ES-I3 (cell line): ENCODE measurements around the gene CACNA1C.

Source experiments
- H3K36me3 ChIP-seq: 2 replicates; pipeline ENCODE4 v1.6.1; 2013; ENCODE audit warnings: mild to moderate bottlenecking, low read length, control low read depth, moderate library complexity; ENCODE audit not compliant: insufficient read depth
- H3K4me1 ChIP-seq: 2 replicates; pipeline ENCODE4 v1.6.1; 2013; ENCODE audit warnings: mild to moderate bottlenecking, control low read depth, low read length; ENCODE audit not compliant: insufficient read depth
- H3K9ac ChIP-seq: 2 replicates; pipeline ENCODE4 v1.6.1; 2013; ENCODE audit warnings: low read depth, mild to moderate bottlenecking, low read length, moderate library complexity
- H3K9me3 ChIP-seq: 2 replicates; pipeline ENCODE4 v1.6.1; 2013; ENCODE audit warnings: mild to moderate bottlenecking, low read length, moderate library complexity; ENCODE audit not compliant: control insufficient read depth, insufficient read depth

The CACNA1C gene

DNA sequence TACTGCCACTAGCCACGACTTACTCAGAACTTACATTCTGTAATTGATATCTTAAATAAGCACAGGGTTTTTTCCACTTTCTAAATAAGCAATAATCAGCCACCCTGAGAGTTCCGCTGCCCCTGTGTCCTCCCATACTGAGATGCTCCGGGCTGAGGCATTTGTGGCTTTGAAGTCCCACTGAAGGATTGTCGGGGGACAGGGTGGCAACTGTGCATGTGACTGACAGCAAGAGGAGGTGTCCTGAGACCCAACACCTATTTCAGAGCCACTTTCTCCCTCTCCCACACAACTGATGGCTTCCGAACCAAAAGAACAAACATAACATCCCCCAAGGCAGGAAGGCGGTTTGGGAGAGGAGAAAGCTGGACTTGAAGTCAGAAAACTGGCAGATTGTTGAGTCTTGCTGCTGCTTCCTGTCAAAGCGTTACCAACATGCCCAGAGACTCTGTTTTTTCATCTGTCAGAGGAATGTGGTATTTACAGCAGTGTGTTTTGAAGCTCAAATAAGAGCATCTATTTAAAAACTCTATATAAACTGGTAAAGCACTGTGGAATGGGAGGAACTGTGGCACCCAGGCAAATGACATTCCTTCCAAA, 584.1 kb downstream of the CACNA1C start:
- Histone ChIP-seq H3K9me3 (no peaks in the 10 kb centered on the region), H3K36me3 (no peaks in the 10 kb centered on the region), H3K9ac (no peak overlapping the region)

DNA sequence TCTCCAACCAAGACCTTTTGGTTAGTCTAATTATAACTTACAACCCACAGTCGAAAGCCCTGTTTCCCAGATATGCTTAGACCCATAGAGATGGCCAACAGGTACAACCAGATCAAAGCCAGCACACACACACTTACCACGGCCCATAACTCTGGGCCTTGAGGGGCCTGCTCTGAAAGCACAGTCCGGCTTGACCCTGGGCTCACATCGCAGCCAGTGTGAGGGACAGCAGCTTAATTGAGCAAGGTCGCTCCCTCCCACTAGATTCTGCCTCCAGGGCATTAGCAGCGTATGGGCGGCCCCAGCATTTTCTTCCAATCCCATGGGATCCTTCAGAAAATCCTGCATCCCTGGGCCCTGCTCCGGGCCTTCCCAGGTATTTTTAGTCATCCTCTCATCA, 584.6 kb downstream of the CACNA1C start:
- no peaks in the 10 kb centered on the region for H3K9me3 ChIP-seq
- H3K4me1 ChIP-seq, result peaks cover 13% of the 10 kb centered on the region; the same call in 1 of the 2 replicates
- H3K36me3 ChIP-seq, result no peaks in the 10 kb centered on the region
- no peak overlapping the region for H3K9ac ChIP-seq

More for the DNA sequence above, 584.1 kb downstream of the CACNA1C start:
- peaks cover 13% of the 10 kb centered on the region; the same call in 1 of the 2 replicates for H3K4me1 ChIP-seq

DNA sequence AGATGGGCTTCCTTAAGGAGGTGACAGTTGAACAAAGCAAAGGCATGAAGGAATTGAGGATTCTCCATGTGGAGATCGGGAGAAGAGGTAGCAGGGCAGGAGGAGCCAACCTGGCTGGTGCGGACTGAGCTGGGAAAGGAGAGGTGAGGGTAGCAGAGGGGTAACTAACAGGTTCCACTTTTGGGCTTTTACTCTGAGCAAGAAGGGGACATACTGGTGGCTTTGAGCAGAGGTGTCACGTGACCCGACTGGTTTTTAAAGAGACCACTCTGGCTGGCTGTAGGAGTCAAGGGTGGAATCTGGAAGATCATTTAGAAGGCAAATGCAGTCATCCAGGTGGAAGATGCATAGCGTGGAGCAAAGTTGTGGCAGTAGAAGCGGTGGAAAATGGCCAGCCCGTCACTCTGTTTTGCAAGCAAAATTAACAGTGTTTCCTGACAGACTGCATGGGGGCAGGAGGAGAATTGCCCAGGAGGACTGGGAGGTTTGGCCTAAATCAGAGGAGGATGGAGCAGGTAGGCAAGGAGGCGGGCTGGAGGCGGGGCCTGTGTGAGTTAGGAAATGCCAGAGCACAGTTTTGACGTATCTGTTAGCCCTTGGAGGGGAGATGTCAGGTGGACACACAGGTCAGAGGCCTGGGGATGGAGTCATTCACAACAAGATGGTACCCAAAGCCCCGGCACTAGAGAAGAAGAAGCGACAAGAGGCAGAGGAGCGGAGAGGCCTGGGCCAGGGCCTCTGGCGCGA, 585.7 kb downstream of the CACNA1C start:
- H3K4me1 ChIP-seq, result peaks cover 13% of the 10 kb centered on the region; the same call in 1 of the 2 replicates
- no peaks in the 10 kb centered on the region for H3K9me3 ChIP-seq
- no peaks in the 10 kb centered on the region for H3K36me3 ChIP-seq
- no peak overlapping the region for H3K9ac ChIP-seq

DNA sequence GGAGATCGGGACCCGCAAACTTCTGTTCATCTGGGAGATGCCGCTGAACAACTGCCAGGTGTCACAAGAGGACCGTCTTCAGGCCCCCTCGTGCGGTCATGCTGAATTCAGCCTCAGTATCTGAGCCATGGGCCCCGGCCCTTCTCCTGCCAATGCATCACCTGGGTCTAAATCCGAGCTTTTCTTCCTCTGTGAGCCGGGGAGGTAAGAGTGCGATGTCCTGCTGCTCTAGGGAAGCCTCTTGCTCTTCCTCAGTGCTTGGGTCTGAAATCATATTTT, 586.2 kb downstream of the CACNA1C start:
- H3K9me3 ChIP-seq, result no peaks in the 10 kb centered on the region
- H3K36me3 ChIP-seq, result no peaks in the 10 kb centered on the region
- peaks cover 13% of the 10 kb centered on the region; the same call in 1 of the 2 replicates for H3K4me1 ChIP-seq
- no peak overlapping the region for H3K9ac ChIP-seq

DNA sequence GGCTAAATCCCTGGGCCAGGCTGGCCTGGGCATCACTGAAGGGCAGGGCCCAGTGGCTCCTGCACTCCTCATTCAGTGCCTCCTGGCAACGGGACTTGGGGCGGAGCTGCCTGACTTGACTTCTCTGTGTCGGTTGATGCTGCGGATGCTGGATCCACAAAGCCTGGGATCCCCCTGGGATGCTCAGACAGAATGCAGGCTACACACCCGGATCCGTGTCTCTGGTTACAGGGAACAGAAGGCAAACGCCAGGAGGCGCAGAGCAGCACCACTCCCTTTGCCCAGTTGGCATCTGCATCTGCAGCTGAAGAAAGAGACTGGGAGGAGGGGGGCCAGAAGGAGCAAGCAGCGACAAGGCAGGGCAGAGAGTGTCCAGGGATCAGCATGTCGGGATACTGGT, 587.5 kb downstream of the CACNA1C start:
- H3K36me3 ChIP-seq, result no peaks in the 10 kb centered on the region
- peaks cover 13% of the 10 kb centered on the region; the same call in 1 of the 2 replicates for H3K4me1 ChIP-seq
- H3K9ac ChIP-seq, result no peak overlapping the region
- H3K9me3 ChIP-seq, result no peaks in the 10 kb centered on the region

DNA sequence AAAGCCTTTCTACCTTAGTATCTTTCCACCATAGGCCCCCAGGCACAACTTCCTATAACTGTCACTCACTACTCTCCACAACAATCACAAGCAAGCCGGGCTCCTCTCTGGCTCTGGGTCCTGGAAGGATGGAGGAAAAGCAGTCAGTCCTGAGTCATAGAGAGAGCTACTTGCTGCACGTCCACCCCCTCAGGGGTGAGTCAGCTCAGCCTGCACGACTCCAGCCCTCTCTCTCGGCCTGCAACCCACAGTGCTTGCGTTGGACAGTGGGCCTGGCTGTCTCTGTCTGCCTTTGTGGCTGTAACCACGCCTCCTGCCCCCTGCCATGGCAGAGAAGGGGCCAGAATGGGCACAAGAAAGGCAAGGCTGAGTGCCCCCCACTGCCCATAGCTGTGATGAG, 587.9 kb downstream of the CACNA1C start:
- peaks cover 13% of the 10 kb centered on the region; the same call in 1 of the 2 replicates for H3K4me1 ChIP-seq
- H3K9me3 ChIP-seq, result no peaks in the 10 kb centered on the region
- no peak overlapping the region for H3K9ac ChIP-seq
- no peaks in the 10 kb centered on the region for H3K36me3 ChIP-seq

DNA sequence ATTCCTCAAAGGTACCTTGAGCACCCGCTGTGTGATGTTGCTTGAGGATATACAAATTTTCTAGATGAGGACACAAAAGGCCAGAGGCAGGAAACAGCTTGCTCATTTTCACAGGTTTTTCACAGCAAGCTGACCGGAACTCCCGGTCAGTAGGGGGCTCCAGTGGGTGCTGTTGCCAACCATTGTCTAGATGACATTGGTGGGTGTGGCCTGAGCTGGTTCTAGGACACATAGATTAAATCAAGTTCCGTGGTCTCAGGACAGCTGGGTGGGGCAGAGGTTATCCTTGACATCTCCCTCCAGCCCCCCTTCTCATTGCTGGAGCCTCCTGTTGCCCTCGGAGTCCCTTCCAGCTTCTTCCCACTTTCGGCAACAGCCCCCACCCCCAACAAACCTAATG, 588.4 kb downstream of the CACNA1C start:
- no peak overlapping the region for H3K9ac ChIP-seq
- H3K4me1 ChIP-seq, result peaks cover 13% of the 10 kb centered on the region; the same call in 1 of the 2 replicates
- H3K9me3 ChIP-seq, result no peaks in the 10 kb centered on the region
- H3K36me3 ChIP-seq, result no peaks in the 10 kb centered on the region

GRCh38 chr12:2641761-2642160, 589.0 kb downstream of the CACNA1C start:
- Histone ChIP-seq H3K9me3 (no peaks in the 10 kb centered on the region), H3K9ac (no peak overlapping the region), H3K36me3 (no peaks in the 10 kb centered on the region), H3K4me1 (peaks cover 13% of the 10 kb centered on the region; the same call in 1 of the 2 replicates)

GRCh38 chr12:2642176-2642892, 589.5 kb downstream of the CACNA1C start:
- Histone ChIP-seq H3K4me1 (peaks cover 13% of the 10 kb centered on the region; the same call in 1 of the 2 replicates), H3K9me3 (no peaks in the 10 kb centered on the region), H3K9ac (no peak overlapping the region)

DNA sequence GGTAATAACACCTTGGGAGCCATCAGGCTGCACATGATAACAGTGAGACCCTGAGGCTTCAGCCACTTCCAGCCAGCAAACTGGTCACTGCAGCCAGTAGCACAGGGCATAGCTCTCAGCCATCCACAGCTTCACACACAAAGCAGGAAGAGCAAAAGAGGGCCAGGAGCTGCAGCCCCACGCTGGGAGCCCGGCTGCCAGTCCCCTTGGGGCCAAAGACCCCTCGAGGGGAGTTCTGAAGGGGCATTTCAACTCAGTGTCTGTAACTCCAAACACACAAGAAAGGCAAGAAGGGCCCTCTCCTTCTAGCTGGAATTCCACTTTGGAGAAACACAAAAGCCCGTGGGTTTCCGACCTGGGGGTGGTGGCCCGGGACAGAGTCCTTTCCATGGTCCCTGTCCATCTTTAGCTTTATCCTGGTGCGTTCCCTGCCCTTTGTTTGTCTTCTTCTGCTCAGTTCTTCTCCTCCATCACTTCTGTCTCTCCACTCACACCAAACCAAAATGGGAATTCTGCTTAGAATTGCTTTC, 590.2 kb downstream of the CACNA1C start:
- no peaks in the 10 kb centered on the region; the same call in 1 of the 2 replicates for H3K9me3 ChIP-seq
- no peak overlapping the region for H3K9ac ChIP-seq

More at GRCh38 chr12:2642176-2642892, 589.5 kb downstream of the CACNA1C start:
- H3K36me3 ChIP-seq, result no peaks in the 10 kb centered on the region

DNA sequence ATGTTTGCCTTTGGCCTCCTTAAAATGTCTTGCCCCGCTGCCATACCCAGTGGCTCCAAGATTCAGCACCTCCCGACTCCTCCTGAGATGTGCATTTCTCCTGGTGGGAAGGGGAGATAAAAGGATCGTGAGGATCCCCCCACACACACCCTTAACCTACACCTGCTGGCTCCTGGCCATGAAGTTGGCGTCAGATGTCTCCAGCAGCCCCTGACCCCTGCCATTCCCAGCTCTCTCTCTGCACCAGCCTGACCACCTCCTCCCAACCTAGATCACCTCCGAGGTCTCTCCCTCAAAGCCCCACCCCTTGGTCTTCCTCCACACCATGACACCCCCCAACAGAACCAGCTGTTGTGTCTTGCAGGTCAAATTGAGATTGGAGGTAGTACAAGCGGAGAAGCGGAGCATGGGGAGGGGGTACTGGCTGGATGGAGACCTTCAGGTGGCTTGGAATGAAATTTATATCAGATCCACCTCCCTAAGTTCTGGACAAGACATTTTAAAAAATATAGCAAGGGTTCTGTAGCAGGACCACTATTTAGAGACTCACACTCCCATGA, 590.9 kb downstream of the CACNA1C start:
- Histone ChIP-seq H3K9me3 (no peaks in the 10 kb centered on the region; the same call in 1 of the 2 replicates), H3K4me1 (peaks cover 13% of the 10 kb centered on the region; the same call in 1 of the 2 replicates), H3K36me3 (no peaks in the 10 kb centered on the region), H3K9ac (no peak overlapping the region)

More for the DNA sequence above, 590.2 kb downstream of the CACNA1C start:
- Histone ChIP-seq H3K4me1 (peaks cover 13% of the 10 kb centered on the region; the same call in 1 of the 2 replicates), H3K36me3 (no peaks in the 10 kb centered on the region)

DNA sequence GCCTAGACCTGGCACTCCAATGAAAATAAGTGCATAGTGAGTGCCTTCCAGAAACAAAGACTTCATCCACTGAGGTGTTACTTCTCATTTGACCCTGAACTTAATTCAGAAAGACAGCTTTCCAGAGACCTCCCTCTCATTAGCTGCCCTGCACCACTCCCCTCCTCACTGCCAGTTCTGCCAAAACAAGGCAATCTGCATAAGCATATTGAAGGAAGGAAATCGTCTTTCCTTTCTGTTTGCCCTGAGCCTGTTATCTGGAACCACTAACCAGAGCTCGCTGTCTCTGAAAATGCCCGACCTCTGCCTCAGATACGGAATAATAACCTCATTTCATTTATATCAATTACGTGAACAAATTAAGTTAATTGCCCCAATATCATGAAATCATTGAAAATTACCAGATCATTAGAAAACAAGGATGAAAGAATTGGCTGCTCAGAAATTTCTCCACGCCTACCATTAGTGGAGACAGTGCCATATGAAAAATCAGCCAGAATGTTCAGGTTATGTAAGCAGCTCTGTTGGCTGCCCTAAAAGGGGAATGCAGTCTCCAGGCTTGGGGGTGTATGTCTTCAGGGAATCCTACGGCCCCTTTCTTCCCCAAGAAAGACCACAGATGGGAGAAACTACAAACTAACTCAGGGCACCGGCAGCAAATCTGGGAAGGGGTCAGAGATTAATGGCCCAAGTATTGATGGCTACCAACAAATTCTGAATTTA, 592.1 kb downstream of the CACNA1C start:
- no peak overlapping the region for H3K9ac ChIP-seq
- H3K36me3 ChIP-seq, result no peaks in the 10 kb centered on the region
- no peaks in the 10 kb centered on the region; the same call in 1 of the 2 replicates for H3K9me3 ChIP-seq
- peaks cover 12% of the 10 kb centered on the region; the same call in 1 of the 2 replicates for H3K4me1 ChIP-seq

GRCh38 chr12:2645460-2645859, 592.7 kb downstream of the CACNA1C start:
- no peaks in the 10 kb centered on the region; the same call in 1 of the 2 replicates for H3K9me3 ChIP-seq
- H3K36me3 ChIP-seq, result no peaks in the 10 kb centered on the region
- H3K9ac ChIP-seq, result no peak overlapping the region
- H3K4me1 ChIP-seq, result peaks cover 6% of the 10 kb centered on the region; the same call in 1 of the 2 replicates
